Measurements from ENCODE around the gene NBPF3.

The NBPF3 gene

DNA sequence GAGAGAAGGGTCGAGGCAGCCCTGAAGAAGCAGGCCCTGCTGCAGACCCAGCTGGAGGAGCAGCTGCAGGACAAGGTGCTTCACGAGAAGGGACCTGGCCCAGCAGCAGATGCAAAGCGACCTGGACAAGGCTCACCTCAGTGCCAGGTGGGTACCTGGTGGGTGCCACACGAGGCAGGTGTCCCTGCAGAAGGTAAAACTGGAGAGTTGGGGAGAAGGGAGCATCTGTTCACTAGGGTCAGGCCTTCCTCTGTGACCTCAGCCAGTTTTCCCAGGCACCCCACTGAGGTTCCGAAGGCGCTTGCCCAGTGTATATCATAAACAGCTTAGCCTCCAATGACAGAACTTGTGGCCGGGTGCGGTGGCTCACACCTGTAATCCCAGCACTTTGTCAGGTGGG lies 5.5 kb upstream of the NBPF3 start:
- TF ChIP-seq ZNF565 (CRISPR knock-in tag; conservative IDR thresholded peaks at IDR 0.05; ENCODE audit: low read depth) = no peak
- no peak for TF ChIP-seq BACH2 (CRISPR knock-in tag; IDR thresholded peaks at IDR 0.05; ENCODE audit: borderline replicate concordance)
- TF ChIP-seq ZNF8 (CRISPR knock-in tag; IDR thresholded peaks at IDR 0.05) = no peak
- no peak for TF ChIP-seq GLIS3 (CRISPR knock-in tag; IDR thresholded peaks at IDR 0.05)
- no peak for TF ChIP-seq RARB (CRISPR knock-in tag; IDR thresholded peaks at IDR 0.05)
- TF ChIP-seq, protein P1, sequence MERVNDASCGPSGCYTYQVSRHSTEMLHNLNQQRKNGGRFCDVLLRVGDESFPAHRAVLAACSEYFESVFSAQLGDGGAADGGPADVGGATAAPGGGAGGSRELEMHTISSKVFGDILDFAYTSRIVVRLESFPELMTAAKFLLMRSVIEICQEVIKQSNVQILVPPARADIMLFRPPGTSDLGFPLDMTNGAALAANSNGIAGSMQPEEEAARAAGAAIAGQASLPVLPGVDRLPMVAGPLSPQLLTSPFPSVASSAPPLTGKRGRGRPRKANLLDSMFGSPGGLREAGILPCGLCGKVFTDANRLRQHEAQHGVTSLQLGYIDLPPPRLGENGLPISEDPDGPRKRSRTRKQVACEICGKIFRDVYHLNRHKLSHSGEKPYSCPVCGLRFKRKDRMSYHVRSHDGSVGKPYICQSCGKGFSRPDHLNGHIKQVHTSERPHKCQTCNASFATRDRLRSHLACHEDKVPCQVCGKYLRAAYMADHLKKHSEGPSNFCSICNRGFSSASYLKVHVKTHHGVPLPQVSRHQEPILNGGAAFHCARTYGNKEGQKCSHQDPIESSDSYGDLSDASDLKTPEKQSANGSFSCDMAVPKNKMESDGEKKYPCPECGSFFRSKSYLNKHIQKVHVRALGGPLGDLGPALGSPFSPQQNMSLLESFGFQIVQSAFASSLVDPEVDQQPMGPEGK (CRISPR knock-in tag; IDR thresholded peaks at IDR 0.05; ENCODE audit: borderline replicate concordance) = no peak
- no peak for TF ChIP-seq PPARA (CRISPR knock-in tag; IDR thresholded peaks at IDR 0.05; ENCODE audit: borderline replicate concordance)
- TF ChIP-seq ARNTL (CRISPR knock-in tag; IDR thresholded peaks at IDR 0.05; ENCODE audit: borderline replicate concordance, low read depth) = no peak
- TF ChIP-seq CREB5 (CRISPR knock-in tag; IDR thresholded peaks at IDR 0.05; ENCODE audit: low read depth) = no peak
- no peak for ATAC-seq

DNA sequence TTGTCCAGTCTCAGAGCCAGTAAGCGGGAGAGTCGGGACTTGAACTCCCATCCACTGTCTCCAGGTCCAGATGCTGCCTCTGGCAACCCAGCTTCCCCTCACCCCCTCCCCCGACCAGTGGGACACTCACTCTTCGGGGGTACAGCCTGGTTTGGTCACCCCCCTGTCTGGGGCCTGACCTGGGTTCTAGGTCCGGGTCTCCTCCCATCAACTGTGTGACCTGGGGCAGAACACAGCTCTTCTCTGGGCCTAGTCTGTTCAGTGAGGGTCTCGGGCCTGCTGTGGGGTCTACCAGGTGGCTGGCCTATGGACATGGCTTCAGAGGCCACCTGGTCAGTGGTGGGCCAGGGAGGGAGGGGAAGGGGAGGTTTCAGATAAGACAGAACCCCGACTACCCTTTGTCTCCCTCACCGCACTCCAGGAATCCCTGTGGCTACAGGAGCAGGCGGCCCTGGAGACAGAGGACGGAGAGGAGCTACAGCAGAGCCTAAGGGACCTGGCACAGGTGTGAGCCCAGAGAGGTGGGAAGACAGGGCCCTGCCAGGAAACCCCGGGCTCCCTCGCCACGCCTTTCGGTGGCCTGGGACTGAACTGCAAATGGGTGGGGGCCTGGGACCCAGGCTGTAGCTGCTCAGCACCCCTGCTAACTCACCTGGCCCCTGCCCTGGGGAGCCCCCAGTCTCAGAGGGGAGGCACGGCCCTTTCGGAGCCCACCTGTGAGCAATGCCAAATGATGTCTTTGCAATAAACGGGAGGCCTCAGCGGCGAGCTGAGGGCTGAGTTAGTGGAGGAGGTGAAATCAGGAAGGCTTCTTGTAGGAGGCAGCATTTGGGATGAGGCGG lies 4.1 kb upstream of the NBPF3 start:
- no peak for ATAC-seq
- no peak for TF ChIP-seq ZNF70 (CRISPR knock-in tag; IDR thresholded peaks at IDR 0.05)
- TF ChIP-seq ARNTL (CRISPR knock-in tag; IDR thresholded peaks at IDR 0.05; ENCODE audit: borderline replicate concordance, low read depth) = no peak
- no peak for TF ChIP-seq ZFP3 (CRISPR knock-in tag; IDR thresholded peaks at IDR 0.05)
- TF ChIP-seq RARB (CRISPR knock-in tag; IDR thresholded peaks at IDR 0.05) = no peak
- no peak for TF ChIP-seq CREB5 (CRISPR knock-in tag; IDR thresholded peaks at IDR 0.05; ENCODE audit: low read depth)
- TF ChIP-seq, protein P2, sequence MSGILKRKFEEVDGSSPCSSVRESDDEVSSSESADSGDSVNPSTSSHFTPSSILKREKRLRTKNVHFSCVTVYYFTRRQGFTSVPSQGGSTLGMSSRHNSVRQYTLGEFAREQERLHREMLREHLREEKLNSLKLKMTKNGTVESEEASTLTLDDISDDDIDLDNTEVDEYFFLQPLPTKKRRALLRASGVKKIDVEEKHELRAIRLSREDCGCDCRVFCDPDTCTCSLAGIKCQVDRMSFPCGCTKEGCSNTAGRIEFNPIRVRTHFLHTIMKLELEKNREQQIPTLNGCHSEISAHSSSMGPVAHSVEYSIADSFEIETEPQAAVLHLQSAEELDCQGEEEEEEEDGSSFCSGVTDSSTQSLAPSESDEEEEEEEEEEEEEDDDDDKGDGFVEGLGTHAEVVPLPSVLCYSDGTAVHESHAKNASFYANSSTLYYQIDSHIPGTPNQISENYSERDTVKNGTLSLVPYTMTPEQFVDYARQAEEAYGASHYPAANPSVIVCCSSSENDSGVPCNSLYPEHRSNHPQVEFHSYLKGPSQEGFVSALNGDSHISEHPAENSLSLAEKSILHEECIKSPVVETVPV (CRISPR knock-in tag; IDR thresholded peaks at IDR 0.05) = no peak
- TF ChIP-seq, protein P3, sequence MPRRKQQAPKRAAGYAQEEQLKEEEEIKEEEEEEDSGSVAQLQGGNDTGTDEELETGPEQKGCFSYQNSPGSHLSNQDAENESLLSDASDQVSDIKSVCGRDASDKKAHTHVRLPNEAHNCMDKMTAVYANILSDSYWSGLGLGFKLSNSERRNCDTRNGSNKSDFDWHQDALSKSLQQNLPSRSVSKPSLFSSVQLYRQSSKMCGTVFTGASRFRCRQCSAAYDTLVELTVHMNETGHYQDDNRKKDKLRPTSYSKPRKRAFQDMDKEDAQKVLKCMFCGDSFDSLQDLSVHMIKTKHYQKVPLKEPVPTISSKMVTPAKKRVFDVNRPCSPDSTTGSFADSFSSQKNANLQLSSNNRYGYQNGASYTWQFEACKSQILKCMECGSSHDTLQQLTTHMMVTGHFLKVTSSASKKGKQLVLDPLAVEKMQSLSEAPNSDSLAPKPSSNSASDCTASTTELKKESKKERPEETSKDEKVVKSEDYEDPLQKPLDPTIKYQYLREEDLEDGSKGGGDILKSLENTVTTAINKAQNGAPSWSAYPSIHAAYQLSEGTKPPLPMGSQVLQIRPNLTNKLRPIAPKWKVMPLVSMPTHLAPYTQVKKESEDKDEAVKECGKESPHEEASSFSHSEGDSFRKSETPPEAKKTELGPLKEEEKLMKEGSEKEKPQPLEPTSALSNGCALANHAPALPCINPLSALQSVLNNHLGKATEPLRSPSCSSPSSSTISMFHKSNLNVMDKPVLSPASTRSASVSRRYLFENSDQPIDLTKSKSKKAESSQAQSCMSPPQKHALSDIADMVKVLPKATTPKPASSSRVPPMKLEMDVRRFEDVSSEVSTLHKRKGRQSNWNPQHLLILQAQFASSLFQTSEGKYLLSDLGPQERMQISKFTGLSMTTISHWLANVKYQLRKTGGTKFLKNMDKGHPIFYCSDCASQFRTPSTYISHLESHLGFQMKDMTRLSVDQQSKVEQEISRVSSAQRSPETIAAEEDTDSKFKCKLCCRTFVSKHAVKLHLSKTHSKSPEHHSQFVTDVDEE (CRISPR knock-in tag; IDR thresholded peaks at IDR 0.05) = no peak

GRCh38 chr1:21436488-21437340 lies 3.2 kb upstream of the NBPF3 start:
- ATAC-seq = no peak
- TF ChIP-seq ARNTL (CRISPR knock-in tag; IDR thresholded peaks at IDR 0.05; ENCODE audit: borderline replicate concordance, low read depth) (no peak), RARB (CRISPR knock-in tag; IDR thresholded peaks at IDR 0.05) (no peak), ZFP30 (CRISPR knock-in tag; IDR thresholded peaks at IDR 0.05) (no peak), ZFP3 (CRISPR knock-in tag; IDR thresholded peaks at IDR 0.05) (no peak)
- TF ChIP-seq, protein P3 (CRISPR knock-in tag; IDR thresholded peaks at IDR 0.05) = no peak
- TF ChIP-seq, protein P2 (CRISPR knock-in tag; IDR thresholded peaks at IDR 0.05) = no peak
- TF ChIP-seq, protein P1 (CRISPR knock-in tag; IDR thresholded peaks at IDR 0.05; ENCODE audit: borderline replicate concordance) = no peak
- TF ChIP-seq, protein P4, sequence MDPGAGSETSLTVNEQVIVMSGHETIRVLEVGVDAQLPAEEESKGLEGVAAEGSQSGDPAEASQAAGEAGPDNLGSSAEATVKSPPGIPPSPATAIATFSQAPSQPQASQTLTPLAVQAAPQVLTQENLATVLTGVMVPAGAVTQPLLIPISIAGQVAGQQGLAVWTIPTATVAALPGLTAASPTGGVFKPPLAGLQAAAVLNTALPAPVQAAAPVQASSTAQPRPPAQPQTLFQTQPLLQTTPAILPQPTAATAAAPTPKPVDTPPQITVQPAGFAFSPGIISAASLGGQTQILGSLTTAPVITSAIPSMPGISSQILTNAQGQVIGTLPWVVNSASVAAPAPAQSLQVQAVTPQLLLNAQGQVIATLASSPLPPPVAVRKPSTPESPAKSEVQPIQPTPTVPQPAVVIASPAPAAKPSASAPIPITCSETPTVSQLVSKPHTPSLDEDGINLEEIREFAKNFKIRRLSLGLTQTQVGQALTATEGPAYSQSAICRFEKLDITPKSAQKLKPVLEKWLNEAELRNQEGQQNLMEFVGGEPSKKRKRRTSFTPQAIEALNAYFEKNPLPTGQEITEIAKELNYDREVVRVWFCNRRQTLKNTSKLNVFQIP (CRISPR knock-in tag; IDR thresholded peaks at IDR 0.05; ENCODE audit: borderline replicate concordance, low read depth) = no peak
